ENCODE data around the gene DUOX2. TPM values are rescaled to one million over a fixed set of nuclear protein-coding genes. Genes with fewer than 3 reads are reported as not detected.
A peak's percentile ranks its signal among the peaks of the same experiment; 100 is the strongest.

DUOX2 gene
- polyA plus RNA-seq, 1 donor (not counting 4 experiments of a cell fraction or from before 2014, with no cell fraction given), result 0.31 TPM

DNA sequence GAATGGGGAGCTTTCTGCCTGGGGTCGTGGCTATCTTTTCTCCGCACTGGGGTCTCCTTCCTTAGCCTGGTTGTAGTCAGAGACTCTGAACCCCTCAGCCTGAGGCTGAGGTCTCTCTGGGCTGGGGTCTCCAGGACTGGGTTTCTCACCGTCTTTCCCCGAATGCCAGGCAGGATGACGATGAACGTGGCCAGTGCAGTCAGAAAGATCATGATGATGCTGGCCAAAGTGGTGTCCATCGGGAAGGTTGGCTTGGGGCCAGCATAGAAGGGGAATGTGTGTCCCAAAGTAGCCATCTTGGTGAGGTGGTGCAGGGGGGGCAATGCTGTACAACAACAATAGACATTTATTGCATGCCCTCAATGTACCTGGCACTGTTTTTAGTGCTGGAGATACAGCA lies 8.7 kb upstream of the DUOX2 start:
- no peak overlapping the region for H3K4me3 ChIP-seq (ENCODE audit: control insufficient read depth in 2 of 3, extremely low read depth in 1 of 3, insufficient read depth in 2 of 3, low read depth in 1 of 3, low read length in 3 of 3)
- H3K27ac ChIP-seq (ENCODE audit: control insufficient read depth, insufficient read depth, low read length), result no peak overlapping the region
- peaks cover 0 to 3% of the 10 kb centered on the region in 2 experiments for H3K36me3 ChIP-seq (ENCODE audit: control insufficient read depth in 2 of 2, extremely low read depth in 1 of 2, insufficient read depth in 2 of 2, low read length in 2 of 2)
- H3K27me3 ChIP-seq (ENCODE audit: control insufficient read depth, extremely low read depth, insufficient read depth, low read length), result peaks cover 2% of the 10 kb centered on the region
- H3K9me3 ChIP-seq (ENCODE audit: control insufficient read depth, low read depth, low read length), result no peaks in the 10 kb centered on the region
- no peaks in the 10 kb centered on the region for H3K79me2 ChIP-seq (ENCODE audit: control insufficient read depth, insufficient read depth, low read length)
- H3K9me1 ChIP-seq (ENCODE audit: control insufficient read depth, extremely low read depth, insufficient read depth, low read length), result no peaks in the 10 kb centered on the region
- H3K4me1 ChIP-seq (ENCODE audit: control insufficient read depth, extremely low read depth, insufficient read depth, low read length), result peaks cover 8% of the 10 kb centered on the region
- dilution Hi-C loops (cut with MboI; ENCODE audit: extremely low pct_ligation_motif_present, low sequenced_read_pairs), result no loop called here
- no peak for FAIRE-seq
- no peak for DNase-seq (ENCODE audit: low read depth, low spot score)
- peaks cover 3% of the 10 kb centered on the region for H4K20me1 ChIP-seq (ENCODE audit: control insufficient read depth, extremely low read depth, insufficient read depth, low read length)
- no peak overlapping the region for H3K4me2 ChIP-seq (ENCODE audit: control insufficient read depth, extremely low read depth, insufficient read depth, low read depth, low read length)
- no peak overlapping the region for H3K9ac ChIP-seq (ENCODE audit: control insufficient read depth, extremely low read depth, insufficient read depth, low read length)
- H2AFZ ChIP-seq (ENCODE audit: control insufficient read depth, low read length), result no peak overlapping the region
- TF ChIP-seq, protein P1, sequence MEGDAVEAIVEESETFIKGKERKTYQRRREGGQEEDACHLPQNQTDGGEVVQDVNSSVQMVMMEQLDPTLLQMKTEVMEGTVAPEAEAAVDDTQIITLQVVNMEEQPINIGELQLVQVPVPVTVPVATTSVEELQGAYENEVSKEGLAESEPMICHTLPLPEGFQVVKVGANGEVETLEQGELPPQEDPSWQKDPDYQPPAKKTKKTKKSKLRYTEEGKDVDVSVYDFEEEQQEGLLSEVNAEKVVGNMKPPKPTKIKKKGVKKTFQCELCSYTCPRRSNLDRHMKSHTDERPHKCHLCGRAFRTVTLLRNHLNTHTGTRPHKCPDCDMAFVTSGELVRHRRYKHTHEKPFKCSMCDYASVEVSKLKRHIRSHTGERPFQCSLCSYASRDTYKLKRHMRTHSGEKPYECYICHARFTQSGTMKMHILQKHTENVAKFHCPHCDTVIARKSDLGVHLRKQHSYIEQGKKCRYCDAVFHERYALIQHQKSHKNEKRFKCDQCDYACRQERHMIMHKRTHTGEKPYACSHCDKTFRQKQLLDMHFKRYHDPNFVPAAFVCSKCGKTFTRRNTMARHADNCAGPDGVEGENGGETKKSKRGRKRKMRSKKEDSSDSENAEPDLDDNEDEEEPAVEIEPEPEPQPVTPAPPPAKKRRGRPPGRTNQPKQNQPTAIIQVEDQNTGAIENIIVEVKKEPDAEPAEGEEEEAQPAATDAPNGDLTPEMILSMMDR (optimal IDR thresholded peaks at IDR 0.05 in 1 of 3, IDR thresholded peaks at IDR 0.05 in 1 of 3, conservative IDR thresholded peaks at IDR 0.05 in 1 of 3; ENCODE audit: extremely low read depth in 1 of 3, insufficient read depth in 2 of 3, low read length in 3 of 3), result no peak
- no peak for TF ChIP-seq EZH2 (IDR thresholded peaks at IDR 0.05; ENCODE audit: low read length)

DNA sequence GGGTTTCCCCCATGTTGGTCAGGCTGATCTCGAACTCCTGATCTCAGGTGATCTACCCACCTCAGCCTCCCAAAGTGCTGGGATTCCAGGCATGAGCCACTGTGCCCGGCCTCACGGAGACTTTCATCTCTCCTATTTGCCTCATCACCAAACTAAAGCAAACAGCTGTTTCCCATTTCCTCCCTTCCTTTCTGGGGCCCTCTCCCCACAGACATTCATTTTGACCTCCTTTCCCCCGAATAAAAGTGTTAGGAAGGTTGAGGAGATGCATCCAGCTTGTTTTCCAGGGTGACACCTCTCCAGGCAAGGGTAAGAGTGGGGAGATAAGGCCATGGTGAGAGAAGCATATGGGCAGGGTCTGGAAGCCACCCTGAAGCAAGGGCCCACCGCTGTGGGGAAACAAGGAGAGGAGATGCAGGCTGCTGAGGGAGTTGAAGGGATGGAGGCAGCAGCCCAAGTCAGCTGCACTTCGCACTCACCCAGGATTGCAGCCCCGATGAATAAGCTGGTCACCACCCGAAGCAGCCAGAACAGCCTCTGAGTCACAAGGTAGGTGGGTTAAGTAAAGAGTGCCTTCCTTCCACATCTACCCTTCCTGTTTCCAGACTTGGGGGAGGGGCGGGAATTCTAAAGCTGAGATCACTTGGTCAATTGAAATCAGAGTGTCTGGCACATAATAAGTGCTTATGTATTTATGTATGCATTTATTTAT lies 7.9 kb upstream of the DUOX2 start:
- FAIRE-seq (peak; percentile 90), DNase-seq (ENCODE audit: low read depth, low spot score) (no peak)
- Histone ChIP-seq H3K36me3 (ENCODE audit: control insufficient read depth in 2 of 2, extremely low read depth in 1 of 2, insufficient read depth in 2 of 2, low read length in 2 of 2) (peaks cover 0 to 3% of the 10 kb centered on the region in 2 experiments), H3K9me1 (ENCODE audit: control insufficient read depth, extremely low read depth, insufficient read depth, low read length) (no peaks in the 10 kb centered on the region), H4K20me1 (ENCODE audit: control insufficient read depth, extremely low read depth, insufficient read depth, low read length) (peaks cover 3% of the 10 kb centered on the region), H3K27me3 (ENCODE audit: control insufficient read depth, extremely low read depth, insufficient read depth, low read length) (peaks cover 10% of the 10 kb centered on the region), H3K4me1 (ENCODE audit: control insufficient read depth, extremely low read depth, insufficient read depth, low read length) (peaks cover 11% of the 10 kb centered on the region), H3K79me2 (ENCODE audit: control insufficient read depth, insufficient read depth, low read length) (no peaks in the 10 kb centered on the region), H3K4me2 (ENCODE audit: control insufficient read depth, extremely low read depth, insufficient read depth, low read depth, low read length) (peak overlapping the region; percentile 57), H3K27ac (ENCODE audit: control insufficient read depth, insufficient read depth, low read length) (no peak overlapping the region), H3K9ac (ENCODE audit: control insufficient read depth, extremely low read depth, insufficient read depth, low read length) (no peak overlapping the region), H3K4me3 (ENCODE audit: control insufficient read depth in 2 of 3, extremely low read depth in 1 of 3, insufficient read depth in 2 of 3, low read depth in 1 of 3, low read length in 3 of 3) (no peak overlapping the region), H3K9me3 (ENCODE audit: control insufficient read depth, low read depth, low read length) (no peaks in the 10 kb centered on the region), H2AFZ (ENCODE audit: control insufficient read depth, low read length) (no peak overlapping the region)
- dilution Hi-C loops (cut with MboI; ENCODE audit: extremely low pct_ligation_motif_present, low sequenced_read_pairs), result no loop called here
- no peak for TF ChIP-seq EZH2 (IDR thresholded peaks at IDR 0.05; ENCODE audit: low read length)
- TF ChIP-seq, protein P1 (optimal IDR thresholded peaks at IDR 0.05 in 1 of 3, IDR thresholded peaks at IDR 0.05 in 1 of 3, conservative IDR thresholded peaks at IDR 0.05 in 1 of 3; ENCODE audit: extremely low read depth in 1 of 3, insufficient read depth in 2 of 3, low read length in 3 of 3), result no peak

Data from keratinocyte (primary cell).